Parathyroid adenoma (tissue), 2 donors: Measurements from ENCODE around the gene ONECUT1.

ENCODE experiments used
- H2AFZ ChIP-seq: fragments of 300-600 bp; sonication (generic); one replicate; pipeline ENCODE4 v1.7.0; 2017; ENCODE audit warnings: antibody characterized with exemption, mild to moderate bottlenecking
- H3K27ac ChIP-seq: fragments of 300-600 bp; sonication (generic); one replicate; pipeline ENCODE4 v1.7.0; 2017
- H3K27me3 ChIP-seq: fragments of 300-600 bp; sonication (generic); one replicate; pipeline ENCODE4 v1.7.0; 2017; ENCODE audit warnings: low read length; ENCODE audit not compliant: control insufficient read depth, insufficient read depth
- H3K36me3 ChIP-seq: fragments of 300-600 bp; sonication (generic); one replicate; pipeline ENCODE4 v1.7.0; 2017; ENCODE audit warnings: low read length; ENCODE audit not compliant: control insufficient read depth, insufficient read depth
- H3K4me1 ChIP-seq: fragments of 300-600 bp; sonication (generic); one replicate; pipeline ENCODE4 v1.7.0; 2017; ENCODE audit warnings: control low read depth
- H3K4me2 ChIP-seq: fragments of 300-600 bp; sonication (generic); one replicate; pipeline ENCODE4 v1.7.0; 2017; ENCODE audit warnings: low read length
- H3K4me3 ChIP-seq: fragments of 300-600 bp; sonication (generic); one replicate; pipeline ENCODE4 v1.7.0; 2017; ENCODE audit warnings: low read depth, low read length
- H3K79me2 ChIP-seq: fragments of 300-600 bp; sonication (generic); one replicate; pipeline ENCODE4 v1.7.0; 2017; ENCODE audit warnings: control low read depth
- H3K9ac ChIP-seq: fragments of 300-600 bp; sonication (generic); one replicate; pipeline ENCODE4 v1.7.0; 2017; ENCODE audit warnings: mild to moderate bottlenecking
- H3K9me3 ChIP-seq: fragments of 300-600 bp; sonication (generic); one replicate; pipeline ENCODE4 v1.7.0; 2017; ENCODE audit warnings: low read length; ENCODE audit not compliant: control insufficient read depth
- TF ChIP-seq, protein P1 (sequence below): fragments of 300-600 bp; sonication (generic); IDR thresholded peaks from one replicate; pipeline ENCODE4 v1.7.0; 2017; ENCODE audit warnings: antibody characterized with exemption, mild to moderate bottlenecking
- donor health status: primary hyperparathyroidism.

ONECUT1 gene

DNA sequence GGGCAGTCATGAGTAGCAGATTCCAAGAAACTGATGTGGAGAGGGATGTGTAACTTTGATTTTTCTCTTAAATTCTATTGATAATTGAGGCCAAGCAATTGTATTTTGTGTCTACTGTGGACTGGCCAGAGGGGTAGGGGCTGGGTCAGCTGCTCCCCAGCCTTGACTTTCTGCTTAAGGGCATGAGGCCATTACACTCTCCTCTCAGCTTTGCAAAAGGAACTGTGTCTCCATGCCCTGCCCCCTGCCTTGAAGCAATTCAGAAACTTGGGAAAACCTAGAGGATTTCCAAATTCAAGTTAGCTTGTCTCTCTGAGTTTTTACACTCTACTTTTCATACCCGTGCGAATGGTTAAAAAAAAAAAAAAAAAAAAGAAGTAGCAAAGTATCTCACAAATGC lies 38.6 kb downstream of the ONECUT1 start:
- Histone ChIP-seq H3K27me3 (no peaks in the 10 kb centered on the region), H3K36me3 (no peaks in the 10 kb centered on the region), H3K27ac (no peak overlapping the region), H2AFZ (no peak overlapping the region), H3K4me3 (no peak overlapping the region), H3K4me1 (no peaks in the 10 kb centered on the region), H3K79me2 (no peaks in the 10 kb centered on the region), H3K9ac (no peak overlapping the region), H3K4me2 (no peak overlapping the region), H3K9me3 (no peaks in the 10 kb centered on the region)
- TF ChIP-seq, protein P1, sequence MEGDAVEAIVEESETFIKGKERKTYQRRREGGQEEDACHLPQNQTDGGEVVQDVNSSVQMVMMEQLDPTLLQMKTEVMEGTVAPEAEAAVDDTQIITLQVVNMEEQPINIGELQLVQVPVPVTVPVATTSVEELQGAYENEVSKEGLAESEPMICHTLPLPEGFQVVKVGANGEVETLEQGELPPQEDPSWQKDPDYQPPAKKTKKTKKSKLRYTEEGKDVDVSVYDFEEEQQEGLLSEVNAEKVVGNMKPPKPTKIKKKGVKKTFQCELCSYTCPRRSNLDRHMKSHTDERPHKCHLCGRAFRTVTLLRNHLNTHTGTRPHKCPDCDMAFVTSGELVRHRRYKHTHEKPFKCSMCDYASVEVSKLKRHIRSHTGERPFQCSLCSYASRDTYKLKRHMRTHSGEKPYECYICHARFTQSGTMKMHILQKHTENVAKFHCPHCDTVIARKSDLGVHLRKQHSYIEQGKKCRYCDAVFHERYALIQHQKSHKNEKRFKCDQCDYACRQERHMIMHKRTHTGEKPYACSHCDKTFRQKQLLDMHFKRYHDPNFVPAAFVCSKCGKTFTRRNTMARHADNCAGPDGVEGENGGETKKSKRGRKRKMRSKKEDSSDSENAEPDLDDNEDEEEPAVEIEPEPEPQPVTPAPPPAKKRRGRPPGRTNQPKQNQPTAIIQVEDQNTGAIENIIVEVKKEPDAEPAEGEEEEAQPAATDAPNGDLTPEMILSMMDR: no peak

DNA sequence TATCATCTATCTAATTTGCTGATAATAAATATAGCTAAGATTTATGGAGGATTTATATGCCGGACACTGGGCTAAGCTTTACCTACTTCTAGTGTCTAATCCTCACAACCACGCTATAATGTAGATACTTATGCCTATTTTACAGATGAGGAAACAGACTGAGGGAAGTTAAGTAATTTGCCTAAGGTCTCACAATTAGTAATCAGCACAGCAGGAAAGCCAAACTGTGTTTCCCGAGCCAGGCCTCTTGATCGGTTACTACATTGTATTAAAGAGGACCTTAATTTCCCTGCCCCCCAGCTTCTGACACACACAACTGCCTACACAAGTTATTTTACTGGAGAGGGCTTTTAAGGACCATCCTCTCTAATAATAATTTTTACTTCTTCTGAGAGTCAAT lies 40.9 kb downstream of the ONECUT1 start:
- H3K27ac ChIP-seq: no peak overlapping the region
- H3K9ac ChIP-seq: no peak overlapping the region
- no peaks in the 10 kb centered on the region for H3K27me3 ChIP-seq

DNA sequence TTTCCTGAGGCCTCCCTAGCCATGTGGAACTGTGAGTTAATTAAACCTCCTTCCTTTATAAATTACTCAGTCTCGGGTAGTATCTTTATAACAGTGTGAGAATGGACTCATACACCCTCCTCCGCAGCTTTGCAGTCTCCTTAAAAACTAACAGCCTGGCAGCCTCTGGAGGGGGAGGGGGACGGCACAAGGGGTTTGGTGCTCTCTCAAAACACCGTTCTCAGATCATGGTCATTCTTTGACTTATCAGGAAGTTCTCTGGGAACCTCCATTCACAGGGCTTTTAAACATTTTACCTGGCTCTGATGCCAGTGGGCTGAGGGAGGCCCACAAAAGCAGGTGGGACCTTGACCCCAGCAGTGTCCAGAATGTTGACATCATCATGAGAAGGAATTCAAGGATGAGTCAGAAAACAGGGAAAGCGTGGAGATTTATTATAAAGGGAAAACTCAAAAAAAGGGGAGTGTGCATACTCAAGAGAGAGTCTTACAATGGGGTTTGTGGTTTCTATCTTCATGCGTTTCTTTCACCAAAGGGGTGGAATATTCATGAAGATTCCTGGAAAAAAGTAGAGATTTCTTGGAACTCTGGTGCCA lies 43.9 kb downstream of the ONECUT1 start:
- no peaks in the 10 kb centered on the region for H3K27me3 ChIP-seq
- H3K4me2 ChIP-seq: no peak overlapping the region
- H2AFZ ChIP-seq: no peak overlapping the region
- H3K9me3 ChIP-seq: no peaks in the 10 kb centered on the region
- H3K4me3 ChIP-seq: no peak overlapping the region
- no peaks in the 10 kb centered on the region for H3K36me3 ChIP-seq
- no peak overlapping the region for H3K27ac ChIP-seq
- H3K9ac ChIP-seq: no peak overlapping the region
- no peaks in the 10 kb centered on the region for H3K79me2 ChIP-seq
- H3K4me1 ChIP-seq: no peaks in the 10 kb centered on the region
- TF ChIP-seq, protein P1: no peak

More for the DNA sequence above, 40.9 kb downstream of the ONECUT1 start:
- Histone ChIP-seq H3K4me1 (no peaks in the 10 kb centered on the region), H3K36me3 (no peaks in the 10 kb centered on the region), H3K4me2 (no peak overlapping the region), H3K9me3 (no peaks in the 10 kb centered on the region), H2AFZ (no peak overlapping the region), H3K79me2 (no peaks in the 10 kb centered on the region), H3K4me3 (no peak overlapping the region)
- TF ChIP-seq, protein P1: no peak

DNA sequence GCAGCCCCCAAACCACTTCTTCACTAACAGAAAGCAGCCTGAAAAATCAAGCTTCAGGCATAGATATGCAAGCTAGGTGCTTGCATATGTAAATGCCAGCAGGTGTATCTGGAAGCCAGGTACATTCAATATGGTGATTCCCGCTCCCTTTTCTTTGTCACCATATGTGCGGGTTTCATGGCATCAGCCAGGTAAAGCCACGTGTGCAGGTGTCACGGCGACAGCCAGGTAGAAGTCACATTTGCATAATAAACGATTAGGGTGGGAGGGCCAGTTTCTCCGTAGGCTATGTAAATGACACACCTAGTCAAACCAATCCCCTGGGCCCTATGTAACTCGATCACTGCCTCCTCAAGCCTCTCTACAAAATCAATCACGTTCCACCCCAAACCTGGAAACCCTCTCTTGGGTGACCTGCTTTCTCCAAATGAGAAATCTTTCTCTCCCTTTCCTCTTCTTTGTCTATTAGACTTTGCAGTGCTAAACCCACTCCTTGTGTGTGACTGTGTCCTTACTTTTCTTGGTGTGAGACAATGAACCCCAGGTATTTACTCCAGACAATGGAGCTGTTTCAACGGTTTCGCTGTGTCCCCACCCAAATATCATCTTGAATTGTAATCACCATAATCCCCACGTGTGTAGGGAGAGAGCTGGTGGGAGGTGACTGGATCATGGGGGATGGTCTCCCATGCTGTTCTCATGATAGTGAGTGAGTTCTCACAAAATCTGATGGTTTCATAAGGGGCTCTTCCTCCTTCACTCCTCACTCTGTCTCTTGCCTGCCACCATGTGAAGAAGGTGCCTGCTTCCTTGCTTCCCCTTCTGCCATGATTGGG lies 44.6 kb downstream of the ONECUT1 start:
- Histone ChIP-seq H3K79me2 (no peaks in the 10 kb centered on the region), H3K4me2 (no peak overlapping the region), H3K27ac (no peak overlapping the region), H3K4me1 (no peaks in the 10 kb centered on the region), H3K27me3 (no peaks in the 10 kb centered on the region), H3K4me3 (no peak overlapping the region), H2AFZ (no peak overlapping the region), H3K9ac (no peak overlapping the region), H3K36me3 (no peaks in the 10 kb centered on the region), H3K9me3 (no peaks in the 10 kb centered on the region)
- TF ChIP-seq, protein P1: no peak
